Inflammatory macrophage treated with lipopolysaccharide for 1 hour (primary cell): ENCODE results near the gene ZCWPW1.
A peak's percentile ranks its signal among the peaks of the same experiment; 100 is the strongest.

Experiments
- DNase-seq, 2 donors: peaks; one replicate each; pipeline ENCODE4 v3.0.0-alpha.2; 2020 to 2022

The ZCWPW1 gene

DNA sequence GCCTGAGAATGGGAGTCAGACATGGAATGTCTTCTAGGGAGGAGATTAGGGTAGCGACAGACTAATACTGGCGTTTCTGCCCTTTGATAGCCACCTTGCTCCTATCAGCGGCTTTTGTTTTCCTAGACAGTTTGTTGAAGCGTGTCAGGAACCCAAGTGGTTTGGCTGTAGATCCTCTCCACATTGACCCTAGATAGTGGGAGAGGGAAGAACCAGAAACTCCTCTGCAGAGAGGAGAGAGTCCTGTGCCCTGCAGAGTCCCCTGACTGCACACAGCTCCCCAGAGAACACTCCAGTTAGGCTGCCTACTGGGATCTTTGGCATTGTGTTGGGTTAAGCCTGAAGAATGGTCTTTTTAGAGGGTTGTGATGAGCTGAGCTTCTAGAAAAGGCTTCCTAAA lies 3.5 kb upstream of the ZCWPW1 start:
- no peak for DNase-seq

DNA sequence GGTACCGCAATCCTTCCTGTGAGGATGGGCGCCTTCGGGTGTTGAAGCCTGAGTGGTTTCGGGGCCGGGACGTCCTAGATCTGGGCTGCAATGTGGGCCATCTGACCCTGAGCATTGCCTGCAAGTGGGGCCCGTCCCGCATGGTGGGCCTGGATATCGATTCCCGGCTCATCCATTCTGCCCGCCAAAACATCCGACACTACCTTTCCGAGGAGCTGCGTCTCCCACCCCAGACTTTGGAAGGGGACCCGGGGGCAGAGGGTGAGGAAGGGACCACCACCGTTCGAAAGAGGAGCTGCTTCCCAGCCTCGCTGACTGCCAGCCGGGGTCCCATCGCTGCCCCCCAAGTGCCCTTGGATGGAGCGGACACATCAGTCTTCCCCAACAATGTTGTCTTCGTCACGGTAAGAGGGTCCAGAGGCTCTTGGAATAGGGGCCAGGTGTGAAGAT lies 2.8 kb upstream of the ZCWPW1 start:
- no peak for DNase-seq

DNA sequence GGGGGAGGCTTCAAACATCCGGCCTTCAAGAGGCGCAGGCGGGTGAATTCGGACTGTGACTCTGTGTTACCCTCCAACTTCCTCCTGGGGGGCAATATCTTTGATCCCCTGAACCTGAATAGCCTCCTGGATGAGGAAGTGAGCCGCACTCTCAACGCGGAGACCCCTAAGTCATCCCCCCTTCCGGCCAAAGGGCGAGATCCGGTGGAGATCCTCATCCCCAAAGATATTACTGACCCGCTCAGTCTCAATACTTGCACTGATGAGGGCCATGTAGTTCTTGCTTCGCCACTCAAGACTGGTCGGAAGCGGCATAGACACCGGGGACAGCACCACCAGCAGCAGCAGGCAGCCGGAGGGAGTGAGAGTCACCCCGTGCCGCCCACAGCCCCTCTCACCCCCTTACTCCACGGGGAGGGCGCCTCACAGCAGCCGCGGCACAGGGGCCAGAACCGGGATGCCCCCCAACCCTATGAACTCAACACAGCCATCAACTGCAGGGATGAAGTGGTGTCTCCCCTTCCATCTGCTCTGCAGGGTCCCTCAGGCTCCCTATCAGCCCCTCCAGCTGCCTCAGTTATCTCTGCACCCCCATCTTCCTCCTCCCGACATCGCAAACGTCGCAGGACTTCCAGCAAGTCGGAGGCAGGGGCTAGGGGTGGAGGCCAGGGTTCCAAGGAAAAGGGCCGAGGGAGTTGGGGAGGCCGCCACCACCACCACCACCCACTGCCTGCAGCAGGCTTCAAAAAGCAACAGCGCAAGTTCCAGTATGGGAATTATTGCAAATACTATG lies 2.2 kb upstream of the ZCWPW1 start:
- no peak for DNase-seq

DNA sequence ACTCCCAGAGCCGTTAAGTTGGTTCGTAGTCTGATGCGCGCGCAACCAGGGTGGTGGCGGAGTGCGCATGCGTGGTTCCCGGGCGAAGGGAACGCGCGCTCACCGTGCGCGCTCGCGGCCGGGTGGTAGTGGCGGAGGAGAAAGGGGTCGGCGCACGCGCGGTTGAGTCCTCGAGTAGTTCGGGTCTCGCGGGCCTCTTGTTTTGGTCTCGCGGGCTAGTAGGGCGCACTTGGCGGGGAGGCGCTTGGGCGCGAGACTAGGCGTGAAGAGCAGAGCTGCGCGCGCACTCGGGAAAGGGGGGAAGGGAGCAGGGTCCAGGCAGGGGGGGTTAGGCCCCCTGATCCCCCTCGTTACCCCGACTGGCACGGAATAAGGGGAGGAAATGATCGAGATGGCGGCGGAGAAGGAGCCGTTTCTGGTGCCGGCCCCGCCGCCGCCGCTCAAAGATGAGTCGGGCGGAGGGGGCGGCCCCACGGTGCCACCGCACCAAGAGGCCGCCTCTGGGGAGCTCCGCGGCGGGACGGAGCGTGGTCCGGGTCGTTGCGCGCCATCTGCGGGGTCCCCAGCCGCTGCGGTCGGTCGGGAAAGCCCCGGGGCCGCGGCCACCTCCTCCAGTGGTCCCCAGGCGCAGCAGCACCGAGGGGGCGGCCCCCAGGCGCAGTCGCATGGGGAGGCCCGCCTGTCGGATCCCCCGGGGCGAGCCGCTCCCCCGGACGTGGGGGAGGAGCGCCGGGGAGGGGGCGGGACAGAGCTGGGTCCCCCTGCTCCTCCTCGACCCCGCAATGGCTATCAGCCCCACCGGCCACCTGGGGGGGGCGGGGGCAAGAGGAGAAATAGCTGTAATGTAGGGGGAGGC lies 1.4 kb upstream of the ZCWPW1 start, which contains the start of gene MEPCE:
MEPCE (plus strand) TSS at position 195 of the 856 bp plus-strand sequence; CDS start at position 383, 188 bp downstream.
- DNase-seq: peak; percentile 85 to 97

DNA sequence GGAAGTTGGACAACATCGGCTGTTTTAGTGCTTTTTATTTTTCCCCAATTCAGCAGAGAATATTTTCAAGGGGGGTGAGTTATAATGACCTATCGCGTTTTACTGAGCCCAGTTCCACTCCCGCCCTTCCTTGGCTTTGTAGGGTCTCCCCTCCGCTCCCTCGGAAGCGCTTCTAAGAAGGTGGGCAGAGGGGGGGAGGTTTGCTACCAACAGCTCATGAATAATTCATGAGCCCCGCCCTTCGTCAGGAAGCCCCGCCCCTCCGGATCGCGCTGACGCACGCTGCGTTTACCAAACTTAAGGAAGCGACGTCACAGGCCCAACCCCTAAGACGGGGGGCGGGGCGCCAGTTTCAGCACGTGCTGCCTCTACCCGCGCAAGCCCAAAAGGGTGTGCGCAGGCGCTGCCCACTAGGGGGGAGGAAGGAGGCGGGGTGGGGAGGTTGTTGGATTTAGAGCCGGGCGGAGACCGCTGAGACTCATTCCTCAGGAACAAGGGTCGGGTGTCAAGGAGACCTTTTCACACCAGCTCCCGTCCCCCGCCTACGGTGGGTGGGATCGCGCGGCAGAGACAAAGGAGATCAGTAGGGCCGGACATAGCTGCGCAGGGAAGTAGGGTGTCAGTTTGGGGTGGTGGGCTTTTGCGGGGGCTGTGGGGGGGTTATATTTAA lies 599 bp upstream of the ZCWPW1 start:
- DNase-seq: peak; percentile 98 to 100

DNA sequence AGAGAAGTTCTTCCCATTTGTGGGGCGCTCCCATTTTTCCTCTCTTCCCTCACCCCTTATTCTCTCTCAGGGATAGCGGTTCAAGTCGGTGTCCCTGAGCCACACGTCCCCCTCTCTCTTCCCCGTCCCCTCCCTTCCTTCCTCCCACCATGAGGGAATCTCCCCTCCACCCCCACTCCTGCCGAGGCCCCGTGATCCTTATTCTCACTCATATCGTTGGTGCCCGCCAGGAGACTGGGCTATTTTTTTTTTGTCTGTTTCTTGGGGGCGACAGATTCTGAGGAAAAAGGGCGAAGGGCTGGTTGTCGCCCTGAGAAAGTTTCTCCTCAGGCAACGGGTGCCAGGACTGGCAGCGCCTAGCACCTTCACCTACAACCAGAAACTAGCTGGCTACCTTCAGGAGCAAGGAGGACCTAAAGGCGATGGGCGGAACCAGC lies 723 bp downstream of the ZCWPW1 start:
- no peak for DNase-seq

DNA sequence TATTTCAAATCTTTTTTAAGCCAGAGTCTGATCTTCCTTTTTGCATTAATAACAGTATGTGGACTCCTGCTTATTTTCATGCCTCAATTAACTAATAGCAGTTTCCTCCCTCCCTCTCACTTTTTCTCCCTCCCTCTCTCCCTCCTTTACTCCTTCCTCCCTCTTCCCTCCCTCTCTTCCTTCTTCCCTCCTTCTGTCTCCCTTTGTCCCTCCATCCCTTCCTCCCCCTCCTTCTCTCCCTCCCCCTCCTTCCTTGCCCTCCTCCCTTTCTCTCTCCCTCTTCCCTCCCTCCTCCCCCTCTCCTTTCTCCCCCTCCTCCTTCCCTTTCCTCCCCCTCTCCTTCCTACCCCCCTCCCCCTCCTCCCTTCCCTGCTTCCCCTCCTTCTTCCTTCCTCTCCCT lies 2.0 kb downstream of the ZCWPW1 start:
- DNase-seq: no peak

DNA sequence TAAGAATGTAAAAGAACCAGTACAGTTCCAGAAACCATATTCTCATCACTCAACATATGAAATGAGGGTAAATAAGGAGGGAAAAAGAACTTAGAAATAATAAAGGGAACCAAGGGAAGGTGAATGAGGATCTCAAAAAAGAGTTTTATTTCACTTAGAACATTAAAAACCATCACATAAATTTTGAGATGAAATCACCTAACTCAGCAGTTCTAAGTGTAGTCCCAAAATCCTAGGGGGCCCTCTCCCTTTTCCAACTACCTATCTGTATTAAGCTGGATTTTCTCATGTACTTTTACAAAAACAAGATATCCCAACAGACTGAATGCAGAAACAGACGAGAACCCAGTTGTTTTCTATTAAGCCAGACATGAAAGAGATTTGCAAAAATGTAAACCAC lies 3.2 kb downstream of the ZCWPW1 start:
- DNase-seq: no peak

DNA sequence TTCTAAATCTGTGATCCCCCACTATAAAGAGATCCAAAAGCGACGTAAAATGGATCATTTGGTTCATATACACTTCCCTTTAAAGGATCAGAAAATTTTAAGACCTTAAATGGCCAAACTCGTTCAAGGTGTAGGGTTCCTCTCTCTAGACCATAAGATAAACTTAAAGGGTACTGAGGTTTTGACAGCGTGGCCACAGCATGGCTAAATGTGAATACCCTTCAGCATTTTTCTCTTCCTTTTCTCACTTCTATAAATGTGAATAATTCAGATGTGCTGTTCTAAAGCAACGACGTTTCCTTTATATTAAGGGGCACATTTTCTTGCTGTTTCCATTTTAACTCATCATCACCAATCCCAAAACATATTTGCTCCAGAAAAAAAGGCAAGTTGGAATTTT lies 5.2 kb downstream of the ZCWPW1 start:
- DNase-seq: no peak

DNA sequence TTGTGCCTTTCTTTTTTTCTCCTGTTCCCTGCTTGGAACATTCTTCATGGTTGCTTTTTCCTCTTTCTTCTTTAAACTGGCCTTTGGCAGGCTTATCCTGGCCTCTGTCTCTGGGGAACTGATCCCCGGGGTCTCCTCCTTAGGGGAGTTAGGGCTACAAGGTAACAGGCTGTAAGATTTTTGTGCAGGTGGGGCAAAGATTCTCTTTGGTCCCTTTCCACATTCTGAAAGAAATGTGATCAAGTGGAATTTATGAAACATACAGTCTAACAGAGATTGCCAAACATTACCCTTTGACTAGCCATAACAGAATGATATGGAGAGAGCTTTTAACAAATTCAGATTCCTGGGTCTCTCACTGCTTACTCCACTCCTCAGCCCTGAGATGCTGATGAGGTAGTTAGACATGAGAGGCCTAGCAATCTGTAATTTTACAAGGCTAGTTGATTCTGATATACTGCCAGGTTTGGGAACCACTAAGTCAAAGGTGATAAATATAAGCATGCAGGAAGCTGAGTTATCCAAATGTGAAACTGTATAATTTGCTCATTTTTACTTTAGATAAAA lies 8.8 kb downstream of the ZCWPW1 start:
- DNase-seq: no peak

DNA sequence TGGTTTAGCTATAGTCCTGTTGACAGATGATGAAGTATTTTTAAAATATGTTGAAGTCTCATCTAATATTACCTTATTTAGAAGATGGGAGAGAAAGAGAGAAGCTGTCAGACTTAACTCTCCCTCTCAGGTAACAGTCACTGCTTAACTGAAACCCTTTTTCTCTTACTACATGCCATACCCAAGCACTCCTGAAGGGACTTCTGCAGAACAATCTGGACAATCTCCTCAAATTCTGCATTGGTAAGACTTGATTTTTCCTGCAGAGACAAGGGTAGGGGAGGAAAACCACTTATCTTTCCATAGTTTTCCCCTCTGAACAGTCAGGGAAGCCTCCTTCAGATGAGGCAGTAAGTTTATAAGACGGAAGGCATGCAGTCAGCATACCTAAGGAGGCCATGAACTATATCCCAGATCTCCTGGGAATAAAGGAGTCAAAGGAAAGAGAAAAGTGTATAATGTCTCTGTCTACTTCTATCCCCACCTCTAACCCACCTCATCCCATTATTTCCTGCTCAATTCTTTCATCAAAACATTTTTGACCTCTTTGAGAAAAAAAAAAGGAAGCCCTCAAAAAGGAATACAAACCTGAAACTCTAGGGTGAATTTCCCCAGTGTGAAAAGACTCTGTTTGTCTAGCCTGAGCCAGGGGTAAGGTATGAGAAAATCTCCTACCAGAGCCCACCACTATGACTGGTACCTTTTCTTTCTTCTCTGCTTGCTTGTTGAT lies 9.4 kb downstream of the ZCWPW1 start:
- DNase-seq: no peak

DNA sequence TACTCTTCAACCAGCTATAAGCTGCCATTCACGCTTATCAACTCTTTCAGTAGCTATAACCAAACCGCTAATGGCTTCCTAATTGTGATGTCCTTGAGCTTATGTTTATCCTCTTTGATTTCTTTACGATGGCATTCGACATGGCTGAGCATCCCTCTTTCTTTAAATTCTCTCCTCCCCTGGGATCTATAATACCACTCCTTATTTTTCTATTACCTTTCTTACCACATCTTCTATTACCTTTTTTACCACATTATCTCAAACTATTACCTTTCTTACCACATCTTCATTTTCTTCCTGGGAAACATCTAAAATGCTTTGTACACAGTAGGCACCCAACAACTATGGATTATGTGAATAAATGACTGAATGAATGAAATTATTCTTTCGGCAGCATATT lies 13.1 kb downstream of the ZCWPW1 start:
- no peak for DNase-seq

DNA sequence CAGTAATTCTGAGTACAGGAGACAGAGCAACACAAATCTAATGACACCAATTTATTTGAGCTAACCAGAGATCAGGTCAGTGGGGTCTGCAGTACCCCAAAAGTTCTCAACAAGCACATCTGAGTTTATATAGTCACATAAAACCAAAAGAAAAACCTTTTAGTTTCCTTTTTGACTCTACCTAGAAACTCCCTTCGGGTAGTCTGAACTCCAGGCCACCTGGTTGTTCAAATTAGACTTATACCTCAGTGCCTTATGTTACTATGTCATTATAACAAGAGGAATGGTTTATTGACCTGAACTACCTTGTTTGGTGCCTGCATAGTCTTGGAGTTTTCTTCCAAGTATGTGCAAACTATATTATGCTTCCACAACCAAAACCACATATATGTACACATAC lies 14.6 kb downstream of the ZCWPW1 start:
- DNase-seq: no peak

DNA sequence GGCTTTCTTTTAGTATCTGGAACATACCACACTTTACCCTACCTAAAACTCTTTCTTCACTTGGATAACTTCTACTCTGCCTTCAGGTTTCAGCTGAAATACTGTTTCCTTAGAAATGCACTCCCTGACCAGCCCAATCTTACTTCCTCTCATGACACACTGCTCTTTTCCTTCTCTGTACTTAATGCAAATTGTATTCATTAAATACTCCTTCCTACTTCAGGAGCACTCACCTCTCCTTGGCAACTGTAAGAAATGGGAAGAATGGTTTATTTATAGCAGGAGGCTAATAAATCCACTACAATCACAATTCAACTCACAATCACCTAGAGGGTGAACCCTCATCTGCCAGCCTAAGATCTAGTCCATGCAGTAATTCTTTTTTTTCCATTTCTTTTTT lies 15.2 kb downstream of the ZCWPW1 start:
- DNase-seq: peak in 1 of 2 donors; percentile 28

DNA sequence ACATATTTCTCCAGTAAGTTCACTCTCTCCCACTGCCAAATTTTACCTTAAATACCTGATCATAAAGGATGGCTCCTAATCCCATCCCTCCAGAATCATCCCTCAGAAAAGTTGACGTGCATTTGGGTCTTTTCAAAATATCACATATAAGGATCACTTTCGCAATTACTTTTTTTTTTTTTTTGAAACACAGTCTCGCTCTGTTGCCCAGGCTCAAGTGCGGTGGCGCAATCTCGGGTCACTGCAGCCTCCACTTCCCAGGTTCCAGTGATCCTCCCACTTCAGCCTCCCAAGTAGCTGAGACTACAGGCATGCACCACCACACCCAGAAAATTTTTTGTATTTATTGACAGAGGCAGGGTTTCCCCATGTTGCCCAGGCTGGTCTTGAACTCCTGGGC lies 17.4 kb downstream of the ZCWPW1 start:
- no peak for DNase-seq

DNA sequence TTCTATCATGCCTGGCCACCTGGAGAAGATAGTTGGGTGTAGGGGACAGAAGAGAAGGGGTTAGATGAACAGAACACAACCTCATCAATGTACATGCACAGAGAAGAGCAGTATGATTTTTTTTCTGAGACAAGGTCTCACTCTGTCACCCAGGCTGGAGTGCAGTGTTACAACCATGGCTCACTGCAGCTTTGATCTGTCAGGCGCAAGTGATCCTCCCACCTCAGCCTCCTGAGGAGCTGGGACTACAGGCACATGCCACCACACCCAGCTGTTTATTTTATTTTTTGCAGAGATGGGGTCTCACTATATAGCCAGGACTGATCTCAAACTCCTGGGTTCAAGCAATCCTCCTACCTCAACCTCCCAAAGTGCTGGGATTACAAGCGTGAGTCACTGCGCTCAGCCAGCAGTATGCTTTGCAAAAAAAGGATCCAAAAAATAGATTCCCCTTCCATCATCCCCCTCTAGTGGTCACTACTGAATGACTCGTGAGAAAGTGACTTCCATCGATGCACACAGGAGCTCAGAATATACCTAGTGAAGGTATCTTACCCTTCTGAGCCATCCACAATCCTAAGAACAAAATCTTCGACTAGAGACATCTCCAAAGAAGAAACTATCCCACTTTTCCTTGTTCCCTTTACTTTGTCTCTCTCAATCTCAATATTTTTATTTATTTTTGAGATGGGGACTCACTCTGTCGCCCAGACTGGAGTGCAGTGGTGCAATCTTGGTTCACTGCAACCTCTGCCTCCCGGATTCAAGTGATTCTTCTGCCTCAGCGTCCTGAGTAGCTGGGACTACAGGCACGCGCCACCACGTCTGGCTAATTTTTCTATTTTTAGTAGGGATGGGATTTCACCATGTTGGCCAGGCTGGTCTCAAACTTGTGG lies 21.0 kb downstream of the ZCWPW1 start:
- DNase-seq: peak; percentile 49 to 88

DNA sequence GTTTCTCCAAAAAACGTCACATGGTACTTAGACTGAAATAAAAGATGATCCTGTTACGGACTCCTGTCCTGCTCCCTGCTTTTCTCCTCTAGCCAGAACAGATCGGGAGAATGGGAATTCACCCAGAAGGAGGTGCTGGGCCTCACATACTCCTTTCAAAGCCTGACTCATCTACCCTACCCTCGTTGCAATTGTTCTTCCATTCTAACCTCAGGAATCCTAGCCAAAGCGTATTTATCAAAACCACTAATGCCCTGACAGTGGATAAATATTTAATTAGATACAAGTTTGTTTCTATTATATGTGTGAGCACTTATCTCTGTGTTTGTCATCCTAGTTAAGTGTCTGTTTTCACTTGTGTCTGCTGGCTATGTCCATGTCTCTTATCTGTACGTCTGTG lies 21.7 kb downstream of the ZCWPW1 start:
- no peak for DNase-seq

DNA sequence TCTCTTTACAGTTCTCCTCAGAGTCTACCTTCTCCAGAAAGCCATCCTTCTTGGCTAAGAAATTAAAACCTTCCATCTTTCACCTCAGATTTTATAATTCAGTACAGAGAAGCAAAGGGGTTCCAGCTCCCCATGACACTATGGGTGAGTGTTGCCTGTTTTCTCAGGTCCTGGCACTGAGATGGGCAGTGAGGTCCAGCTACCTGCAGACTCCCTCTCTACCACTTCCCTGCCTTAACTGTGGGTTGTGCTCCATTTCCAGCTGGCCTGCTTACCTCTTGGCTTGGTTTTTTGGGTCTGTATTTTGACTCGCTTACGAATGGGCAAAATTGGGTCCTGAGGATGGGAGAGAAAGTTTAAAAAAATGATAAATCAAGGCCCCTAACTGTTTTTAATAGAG lies 26.3 kb downstream of the ZCWPW1 start:
- DNase-seq: no peak

DNA sequence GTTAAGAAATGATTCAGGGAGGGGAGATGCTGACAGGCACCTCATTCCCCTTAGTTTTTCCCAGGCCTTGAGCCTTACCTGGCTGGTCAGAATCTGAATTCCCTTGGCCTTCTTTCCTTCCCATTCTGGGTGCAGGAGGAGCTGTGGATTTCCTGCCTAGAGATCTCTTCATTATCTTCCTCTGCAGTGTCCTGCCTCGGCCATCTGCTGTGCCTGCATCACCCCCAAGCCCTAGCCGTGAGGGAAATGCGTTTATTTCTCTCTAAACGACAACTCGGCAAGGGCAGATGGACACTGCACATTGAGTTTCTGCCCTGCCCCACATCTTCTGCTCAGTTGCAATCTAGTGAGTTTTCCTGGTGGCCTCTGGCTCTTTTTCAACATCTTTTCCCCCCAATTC lies 26.7 kb downstream of the ZCWPW1 start:
- no peak for DNase-seq

DNA sequence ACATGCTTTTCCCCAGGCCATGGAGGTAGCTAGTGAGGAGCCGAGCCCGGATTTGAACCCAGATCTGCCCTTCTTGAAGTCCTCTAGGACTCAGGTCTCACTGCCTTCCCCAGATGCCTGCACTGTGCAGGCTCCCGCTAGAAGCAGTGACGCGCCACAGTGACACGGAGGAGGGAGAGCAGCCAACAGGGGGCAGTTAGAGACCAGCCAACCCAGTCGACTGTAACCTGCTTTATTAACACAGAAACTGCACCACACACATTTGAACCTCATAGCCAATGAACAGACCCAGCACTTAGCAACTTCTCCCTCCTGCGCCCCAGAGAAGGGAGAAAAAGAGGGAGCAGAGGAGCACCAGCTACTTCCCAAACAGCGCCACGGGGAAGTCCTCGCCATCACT lies 27.8 kb downstream of the ZCWPW1 start:
- no peak for DNase-seq

DNA sequence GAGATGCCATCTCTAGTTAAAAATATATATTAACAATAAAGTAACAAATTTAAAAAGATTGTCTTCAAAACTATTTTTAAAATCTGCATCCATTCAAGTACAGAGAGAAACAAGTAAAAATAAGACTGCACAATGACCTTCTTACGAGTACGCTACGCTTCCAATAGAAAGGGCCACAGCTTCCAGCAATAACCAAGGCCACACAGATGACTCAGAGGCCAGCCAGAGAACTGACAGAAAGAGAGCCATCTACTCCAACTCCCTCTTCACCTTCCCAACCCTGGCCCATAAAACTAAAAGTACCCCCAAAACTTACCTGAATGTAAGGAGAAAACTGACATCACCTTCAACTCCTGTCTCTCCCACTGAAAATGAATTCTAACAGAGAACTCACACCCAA lies 28.5 kb downstream of the ZCWPW1 start:
- no peak for DNase-seq
